ENCODE results near the gene SLC16A5.
A peak's percentile ranks its signal among the peaks of the same experiment; 100 is the strongest.

SLC16A5 gene

GRCh38 chr17:75097865-75098264 lies 10.1 kb downstream of the SLC16A5 start:
- no peak for DNase-seq (ENCODE audit: low read depth)

DNA sequence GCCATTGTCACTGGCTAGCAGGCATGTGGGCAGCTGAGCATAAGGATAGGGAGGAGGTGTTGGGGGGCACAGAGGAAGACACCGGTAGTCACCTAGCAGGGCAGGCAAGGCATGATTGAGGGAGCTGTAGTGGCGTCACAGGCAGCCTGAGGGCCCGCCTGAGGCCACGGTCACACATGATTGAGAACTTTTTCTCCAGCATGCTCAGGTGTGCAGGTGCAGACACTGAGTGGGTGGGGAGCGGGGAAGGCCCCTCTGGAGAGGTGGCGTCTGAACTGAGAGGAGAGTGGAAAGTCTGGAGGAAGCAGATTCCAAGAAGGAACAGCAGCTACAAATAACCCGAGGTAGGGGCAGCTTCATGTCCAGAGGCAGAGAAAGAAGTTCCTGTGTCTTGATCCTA lies 11.1 kb downstream of the SLC16A5 start:
- DNase-seq (ENCODE audit: low read depth), result no peak
- H3K4me3 ChIP-seq (ENCODE audit: low read depth, low read length), result no peak overlapping the region
- TF ChIP-seq, protein P1, sequence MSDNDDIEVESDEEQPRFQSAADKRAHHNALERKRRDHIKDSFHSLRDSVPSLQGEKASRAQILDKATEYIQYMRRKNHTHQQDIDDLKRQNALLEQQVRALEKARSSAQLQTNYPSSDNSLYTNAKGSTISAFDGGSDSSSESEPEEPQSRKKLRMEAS (IDR thresholded peaks at IDR 0.05; ENCODE audit: low read depth, low read length), result no peak
- no peak for TF ChIP-seq CTCF (IDR thresholded peaks at IDR 0.05; ENCODE audit: low read depth, low read length)
- TF ChIP-seq MYC (IDR thresholded peaks at IDR 0.05; ENCODE audit: low read depth, low read length), result no peak
- TF ChIP-seq POLR2A (IDR thresholded peaks at IDR 0.05; ENCODE audit: extremely low read depth, insufficient read length), result no peak

More at GRCh38 chr17:75097865-75098264, 10.1 kb downstream of the SLC16A5 start:
- no peak overlapping the region for H3K4me3 ChIP-seq (ENCODE audit: low read depth, low read length)
- no peak for TF ChIP-seq POLR2A (IDR thresholded peaks at IDR 0.05; ENCODE audit: extremely low read depth, insufficient read length)
- TF ChIP-seq MYC (IDR thresholded peaks at IDR 0.05; ENCODE audit: low read depth, low read length), result no peak
- TF ChIP-seq CTCF (IDR thresholded peaks at IDR 0.05; ENCODE audit: low read depth, low read length), result no peak
- TF ChIP-seq, protein P1 (IDR thresholded peaks at IDR 0.05; ENCODE audit: low read depth, low read length), result no peak

- H3K4me3 ChIP-seq (ENCODE audit: low read depth, low read length), result no peak overlapping the region
- no peak for DNase-seq (ENCODE audit: low read depth)
- TF ChIP-seq, protein P1 (IDR thresholded peaks at IDR 0.05; ENCODE audit: low read depth, low read length), result no peak
- no peak for TF ChIP-seq MYC (IDR thresholded peaks at IDR 0.05; ENCODE audit: low read depth, low read length)
- no peak for TF ChIP-seq CTCF (IDR thresholded peaks at IDR 0.05; ENCODE audit: low read depth, low read length)
- no peak for TF ChIP-seq POLR2A (IDR thresholded peaks at IDR 0.05; ENCODE audit: extremely low read depth, insufficient read length)
Measured at GRCh38 chr17:75099881-75100595, 12.3 kb downstream of the SLC16A5 start.

DNA sequence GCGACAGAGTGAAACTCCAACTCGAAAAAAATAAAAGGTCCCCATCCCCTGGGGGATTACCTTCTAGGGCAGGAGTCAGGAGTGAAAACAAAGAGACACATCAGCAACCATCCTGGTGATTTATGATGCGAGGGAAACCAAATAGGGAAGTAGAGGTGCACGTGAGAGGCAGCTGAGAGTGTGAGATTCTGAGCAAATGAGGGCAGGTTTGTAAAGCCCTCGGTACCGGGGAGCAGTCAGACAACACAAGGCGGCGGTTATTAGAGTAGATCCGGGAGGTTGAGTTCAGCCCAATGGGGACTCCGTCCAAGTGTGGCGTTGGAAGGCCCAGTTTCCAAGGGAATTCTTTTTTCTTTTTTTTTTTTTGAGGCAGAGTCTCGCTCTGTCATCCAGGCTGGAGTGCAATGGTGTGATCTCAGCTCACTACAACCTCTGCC lies 14.6 kb downstream of the SLC16A5 start:
- no peak for TF ChIP-seq MYC (IDR thresholded peaks at IDR 0.05; ENCODE audit: low read depth, low read length)
- TF ChIP-seq, protein P1 (IDR thresholded peaks at IDR 0.05; ENCODE audit: low read depth, low read length), result peak; percentile 84
- no peak for TF ChIP-seq POLR2A (IDR thresholded peaks at IDR 0.05; ENCODE audit: extremely low read depth, insufficient read length)
- TF ChIP-seq CTCF (IDR thresholded peaks at IDR 0.05; ENCODE audit: low read depth, low read length), result no peak
- H3K4me3 ChIP-seq (ENCODE audit: low read depth, low read length), result no peak overlapping the region
- peak; percentile 59 for DNase-seq (ENCODE audit: low read depth)

DNA sequence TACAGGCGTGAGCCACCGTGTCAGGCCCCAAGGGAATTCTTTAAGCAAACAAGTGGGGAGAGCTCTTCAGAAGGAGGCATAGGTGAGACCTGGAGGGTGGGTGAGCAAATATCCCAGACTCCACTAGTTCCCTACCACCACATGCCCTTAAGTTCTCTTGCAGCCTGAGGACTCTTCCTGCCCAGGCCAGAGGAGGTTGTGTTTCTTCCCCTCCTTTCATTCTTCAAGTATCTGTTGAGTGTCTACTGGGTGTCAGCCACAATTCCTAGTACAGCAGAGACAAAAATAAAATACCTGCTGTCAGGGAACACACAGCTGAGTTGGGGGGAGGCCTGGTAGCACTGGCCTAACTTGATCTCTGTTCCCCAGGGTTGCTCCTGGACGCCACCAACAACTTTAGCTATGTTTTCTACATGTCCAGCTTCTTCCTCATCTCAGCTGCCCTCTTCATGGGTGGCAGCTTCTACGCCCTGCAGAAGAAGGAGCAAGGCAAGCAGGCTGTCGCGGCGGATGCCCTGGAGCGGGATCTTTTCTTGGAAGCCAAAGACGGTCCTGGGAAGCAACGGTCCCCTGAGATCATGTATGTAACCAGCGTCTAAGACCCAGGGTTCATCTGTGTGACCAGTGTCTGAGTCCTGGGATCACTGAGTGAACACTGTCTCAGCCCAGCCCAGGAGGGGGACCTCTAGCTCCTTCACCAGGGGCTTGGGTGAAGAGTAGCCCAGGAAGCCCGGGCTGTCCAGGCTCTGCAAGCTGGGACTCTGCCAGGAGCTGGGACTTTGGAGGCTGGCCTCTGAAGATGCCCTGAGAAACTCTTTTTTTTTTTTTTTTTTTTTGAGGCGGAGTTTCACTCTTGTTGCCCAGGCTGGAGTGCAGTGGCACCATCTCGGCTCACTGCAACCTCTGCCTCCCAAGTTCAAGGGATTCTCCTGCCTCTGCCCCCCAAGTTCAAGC lies 16.1 kb downstream of the SLC16A5 start:
- DNase-seq (ENCODE audit: low read depth), result no peak

More for the DNA sequence above, 16.1 kb downstream of the SLC16A5 start:
- TF ChIP-seq MYC (IDR thresholded peaks at IDR 0.05; ENCODE audit: low read depth, low read length) (no peak), CTCF (IDR thresholded peaks at IDR 0.05; ENCODE audit: low read depth, low read length) (no peak), POLR2A (IDR thresholded peaks at IDR 0.05; ENCODE audit: extremely low read depth, insufficient read length) (no peak)
- TF ChIP-seq, protein P1 (IDR thresholded peaks at IDR 0.05; ENCODE audit: low read depth, low read length), result no peak
- no peak overlapping the region for H3K4me3 ChIP-seq (ENCODE audit: low read depth, low read length)

Measured in NB4 (cell line).